ENCODE data around the gene FZD10. TPM values are rescaled to one million over a fixed set of nuclear protein-coding genes. Genes with fewer than 3 reads are reported as not detected.

The FZD10 gene
- total and polyA plus RNA-seq, 2 of the 13 experiments (the other 11 are each of a cell fraction or from before 2014, with no cell fraction given), result not detected

DNA sequence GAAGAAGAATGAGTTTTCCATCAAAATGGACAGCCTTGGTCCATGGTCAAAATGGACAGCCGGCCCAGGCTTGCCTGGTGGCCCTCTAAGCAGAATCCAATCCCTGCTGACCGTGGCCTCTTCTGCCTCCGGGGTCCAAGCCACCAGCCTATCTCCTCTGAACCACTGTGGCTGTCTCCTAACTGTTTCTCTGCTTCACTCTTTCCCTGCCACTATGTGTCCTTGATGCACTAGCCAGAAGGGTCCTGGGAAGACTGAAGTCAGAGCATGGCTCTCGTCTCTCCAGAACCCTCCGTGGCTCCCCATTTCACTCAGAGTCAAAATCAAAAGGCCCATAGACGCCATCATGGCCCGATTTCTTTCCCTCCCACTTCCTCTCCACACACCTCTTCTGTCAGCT, 8.5 kb upstream of the FZD10 start:
- no TSS peak for BruUV-seq (replicated peaks)
- POLR2A ChIA-PET, result no interaction called here

DNA sequence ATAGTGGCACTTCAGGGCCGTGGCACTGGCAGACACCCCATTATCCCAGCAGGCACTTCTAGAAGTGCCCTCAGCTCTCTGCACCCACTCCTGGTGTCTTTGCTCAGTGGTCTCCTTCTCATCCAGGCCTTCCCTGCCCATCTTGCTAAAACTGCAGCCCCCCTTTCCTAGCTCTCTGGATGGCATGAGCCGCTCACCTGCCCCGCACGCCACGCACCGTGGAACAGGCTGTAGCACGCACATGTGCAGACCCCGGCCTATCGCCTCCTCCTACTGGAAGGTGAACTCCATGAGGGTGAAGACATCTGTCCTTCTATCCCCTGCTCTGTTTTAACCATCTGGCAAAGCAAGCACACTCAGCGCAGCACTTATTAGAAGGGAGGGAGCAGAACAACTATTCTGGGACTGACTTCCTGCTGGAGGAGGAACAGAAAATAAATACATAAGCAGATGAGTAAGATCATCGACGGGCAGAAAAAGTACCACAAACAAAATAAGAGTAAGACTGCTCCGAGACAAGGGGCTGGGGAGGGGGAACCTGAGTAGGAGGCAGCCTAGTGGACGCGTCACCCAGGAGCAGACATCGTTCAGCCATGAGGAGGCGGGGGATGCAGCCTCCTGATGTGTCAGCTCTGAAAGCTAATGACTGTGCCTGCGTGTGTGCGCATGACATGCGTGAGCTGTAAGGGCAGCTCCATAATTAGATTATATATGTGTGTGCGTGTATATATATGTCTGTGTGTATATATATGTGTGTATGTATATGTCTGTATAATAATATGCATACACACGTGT, 7.8 kb upstream of the FZD10 start:
- Histone ChIP-seq H3K4me1 (ENCODE audit: insufficient read depth, low read length) (no peaks in the 10 kb centered on the region), H3K36me3 (replicated peaks in 1 of 2; ENCODE audit: control insufficient read depth in 1 of 2, insufficient read depth in 2 of 2, low read length in 2 of 2) (no peaks in the 10 kb centered on the region), H3K27me3 (ENCODE audit: control insufficient read depth in 1 of 2, insufficient read depth in 2 of 2, low read length in 2 of 2) (peaks cover 6 to 43% of the 10 kb centered on the region in 2 experiments; a peak in 3 of 5 replicates), H3K9ac (ENCODE audit: insufficient read depth, low read depth, low read length) (no peak overlapping the region), H4K20me1 (ENCODE audit: insufficient read depth, low read length) (no peaks in the 10 kb centered on the region), H2AFZ (ENCODE audit: low read length) (no peak overlapping the region), H3K4me3 (replicated peaks in 1 of 3; ENCODE audit: insufficient read depth in 1 of 3, low read depth in 2 of 3, low read length in 3 of 3) (no peak overlapping the region), H3K9me3 (ENCODE audit: low read length) (no peaks in the 10 kb centered on the region), H3K79me2 (ENCODE audit: insufficient read depth, low read length) (no peaks in the 10 kb centered on the region), H3K4me2 (ENCODE audit: low read depth, low read length) (no peak overlapping the region), H3K27ac (ENCODE audit: extremely low read length, insufficient read depth, low read length) (no peak overlapping the region)
- ATAC-seq (no peak), FAIRE-seq (no peak), DNase-seq (ENCODE audit: low spot score) (no peak)
- 42% methylated on average over 21 of the region's 22 CpGs for WGBS (ENCODE audit: low lambda C conversion rate)
- CTCF ChIA-PET (ENCODE audit: low intra/inter-chr PET ratio, low total read pairs), result no interaction called here
- in situ Hi-C loops (cut with HindIII; ENCODE audit: extremely low pct_ligation_motif_present, low pct_unique_long_range_greater_than_20kb), result no loop called here
- POLR2A ChIA-PET, result no interaction called here
- no peak for TF ChIP-seq DNMT3B (CRISPR knock-in tag; conservative IDR thresholded peaks at IDR 0.05)
- TF ChIP-seq NFE2L2 (IDR thresholded peaks at IDR 0.05; ENCODE audit: low read length), result no peak
- no TSS peak for BruUV-seq (replicated peaks)
- intact Hi-C loops (cut with micrococcal nuclease; ENCODE audit: unreplicated experiment), result no loop called here

More for the DNA sequence above, 8.5 kb upstream of the FZD10 start:
- FAIRE-seq, result no peak
- Histone ChIP-seq H3K4me2 (ENCODE audit: low read depth, low read length) (no peak overlapping the region), H4K20me1 (ENCODE audit: insufficient read depth, low read length) (no peaks in the 10 kb centered on the region), H3K27ac (ENCODE audit: extremely low read length, insufficient read depth, low read length) (no peak overlapping the region), H3K36me3 (replicated peaks in 1 of 2; ENCODE audit: control insufficient read depth in 1 of 2, insufficient read depth in 2 of 2, low read length in 2 of 2) (no peaks in the 10 kb centered on the region), H3K4me1 (ENCODE audit: insufficient read depth, low read length) (no peaks in the 10 kb centered on the region), H3K9me3 (ENCODE audit: low read length) (no peaks in the 10 kb centered on the region), H3K9ac (ENCODE audit: insufficient read depth, low read depth, low read length) (no peak overlapping the region), H2AFZ (ENCODE audit: low read length) (no peak overlapping the region), H3K4me3 (replicated peaks in 1 of 3; ENCODE audit: insufficient read depth in 1 of 3, low read depth in 2 of 3, low read length in 3 of 3) (no peak overlapping the region), H3K79me2 (ENCODE audit: insufficient read depth, low read length) (no peaks in the 10 kb centered on the region), H3K27me3 (ENCODE audit: control insufficient read depth in 1 of 2, insufficient read depth in 2 of 2, low read length in 2 of 2) (peaks cover 6 to 39% of the 10 kb centered on the region in 2 experiments; a peak in 3 of 5 replicates)
- intact Hi-C loops (cut with micrococcal nuclease; ENCODE audit: unreplicated experiment), result no loop called here
- in situ Hi-C loops (cut with HindIII; ENCODE audit: extremely low pct_ligation_motif_present, low pct_unique_long_range_greater_than_20kb), result no loop called here
- ATAC-seq, result no peak
- 7% methylated on average over 7 of the region's 7 CpGs for WGBS (ENCODE audit: low lambda C conversion rate)
- no peak for DNase-seq (ENCODE audit: low spot score)
- CTCF ChIA-PET (ENCODE audit: low intra/inter-chr PET ratio, low total read pairs), result no interaction called here
- TF ChIP-seq ZNF766 (CRISPR knock-in tag; IDR thresholded peaks at IDR 0.05; ENCODE audit: borderline replicate concordance) (no peak), ZNF720 (CRISPR knock-in tag; IDR thresholded peaks at IDR 0.05) (no peak), FOSL1 (CRISPR knock-in tag; IDR thresholded peaks at IDR 0.05; ENCODE audit: borderline replicate concordance) (no peak), RXRA (CRISPR knock-in tag; IDR thresholded peaks at IDR 0.05) (no peak), HOXA3 (CRISPR knock-in tag; IDR thresholded peaks at IDR 0.05) (no peak), SOX5 (CRISPR knock-in tag; IDR thresholded peaks at IDR 0.05; ENCODE audit: borderline replicate concordance) (no peak), SYNCRIP (IDR thresholded peaks at IDR 0.05; ENCODE audit: insufficient read depth, low read depth, low read length) (no peak), ZNF709 (CRISPR knock-in tag; IDR thresholded peaks at IDR 0.05) (no peak)

All from HepG2 (cell line).